Measurements from ENCODE around the gene ST8SIA4. TPM values are rescaled to one million over a fixed set of nuclear protein-coding genes. Genes with fewer than 3 reads are reported as not detected.

ST8SIA4 gene
- total and polyA plus RNA-seq, 4 donors = 0.35 to 4.1 (median 1.6) TPM

- H3K27ac ChIP-seq (ENCODE audit: low read depth in 1 of 2, low read length in 2 of 2) = no peak overlapping the region
- no peak overlapping the region for H3K9ac ChIP-seq (ENCODE audit: low read depth in 1 of 2, low read length in 2 of 2)
- H3K36me3 ChIP-seq (ENCODE audit: control insufficient read depth in 4 of 4, insufficient read depth in 3 of 4, low read depth in 1 of 4, low read length in 3 of 4) = no peaks in the 10 kb centered on the region
- H3K4me1 ChIP-seq (ENCODE audit: control insufficient read depth in 4 of 4, insufficient read depth in 4 of 4, low read length in 3 of 4) = no peaks in the 10 kb centered on the region
- 89% methylated on average over 2 of the region's 2 CpGs for WGBS
- no peak for DNase-seq (ENCODE audit: low spot score)
- H3K27me3 ChIP-seq (ENCODE audit: control insufficient read depth in 4 of 4, insufficient read depth in 4 of 4, low read length in 3 of 4) = no peaks in the 10 kb centered on the region
- TF ChIP-seq YY1 (IDR thresholded peaks at IDR 0.05) (no peak), HNF4A (conservative IDR thresholded peaks at IDR 0.05) (no peak), SP1 (IDR thresholded peaks at IDR 0.05) (no peak), FOXA1 (IDR thresholded peaks at IDR 0.05) (no peak), RAD21 (IDR thresholded peaks at IDR 0.05) (no peak), TAF1 (conservative IDR thresholded peaks at IDR 0.05) (no peak), REST (IDR thresholded peaks at IDR 0.05) (no peak), HNF4G (IDR thresholded peaks at IDR 0.05) (no peak)
- TF ChIP-seq, protein P1, sequence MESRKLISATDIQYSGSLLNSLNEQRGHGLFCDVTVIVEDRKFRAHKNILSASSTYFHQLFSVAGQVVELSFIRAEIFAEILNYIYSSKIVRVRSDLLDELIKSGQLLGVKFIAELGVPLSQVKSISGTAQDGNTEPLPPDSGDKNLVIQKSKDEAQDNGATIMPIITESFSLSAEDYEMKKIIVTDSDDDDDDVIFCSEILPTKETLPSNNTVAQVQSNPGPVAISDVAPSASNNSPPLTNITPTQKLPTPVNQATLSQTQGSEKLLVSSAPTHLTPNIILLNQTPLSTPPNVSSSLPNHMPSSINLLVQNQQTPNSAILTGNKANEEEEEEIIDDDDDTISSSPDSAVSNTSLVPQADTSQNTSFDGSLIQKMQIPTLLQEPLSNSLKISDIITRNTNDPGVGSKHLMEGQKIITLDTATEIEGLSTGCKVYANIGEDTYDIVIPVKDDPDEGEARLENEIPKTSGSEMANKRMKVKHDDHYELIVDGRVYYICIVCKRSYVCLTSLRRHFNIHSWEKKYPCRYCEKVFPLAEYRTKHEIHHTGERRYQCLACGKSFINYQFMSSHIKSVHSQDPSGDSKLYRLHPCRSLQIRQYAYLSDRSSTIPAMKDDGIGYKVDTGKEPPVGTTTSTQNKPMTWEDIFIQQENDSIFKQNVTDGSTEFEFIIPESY (IDR thresholded peaks at IDR 0.05) = no peak
- H3K9me3 ChIP-seq (ENCODE audit: control insufficient read depth in 4 of 4, low read length in 3 of 4) = no peaks in the 10 kb centered on the region
- no peak overlapping the region for H3K4me3 ChIP-seq (ENCODE audit: low read depth in 1 of 3, low read length in 3 of 3)
These were observed 46.6 kb downstream of the ST8SIA4 start for GRCh38 chr5:100856462-100856861.

GRCh38 chr5:100855937-100856430 lies 47.1 kb downstream of the ST8SIA4 start:
- no peaks in the 10 kb centered on the region for H3K9me3 ChIP-seq (ENCODE audit: control insufficient read depth in 4 of 4, low read length in 3 of 4)
- no peak for DNase-seq (ENCODE audit: low spot score)
- H3K27me3 ChIP-seq (ENCODE audit: control insufficient read depth in 4 of 4, insufficient read depth in 4 of 4, low read length in 3 of 4) = no peaks in the 10 kb centered on the region
- TF ChIP-seq, protein P2, sequence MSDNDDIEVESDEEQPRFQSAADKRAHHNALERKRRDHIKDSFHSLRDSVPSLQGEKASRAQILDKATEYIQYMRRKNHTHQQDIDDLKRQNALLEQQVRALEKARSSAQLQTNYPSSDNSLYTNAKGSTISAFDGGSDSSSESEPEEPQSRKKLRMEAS (IDR thresholded peaks at IDR 0.05) = no peak
- TF ChIP-seq JUND (IDR thresholded peaks at IDR 0.05) = no peak
- no peaks in the 10 kb centered on the region for H3K4me1 ChIP-seq (ENCODE audit: control insufficient read depth in 4 of 4, insufficient read depth in 4 of 4, low read length in 3 of 4)
- WGBS = 82% methylated on average over 6 of the region's 6 CpGs
- H3K4me3 ChIP-seq (ENCODE audit: low read depth in 1 of 3, low read length in 3 of 3) = no peak overlapping the region
- H3K9ac ChIP-seq (ENCODE audit: low read depth in 1 of 2, low read length in 2 of 2) = no peak overlapping the region
- no peak overlapping the region for H3K27ac ChIP-seq (ENCODE audit: low read depth in 1 of 2, low read length in 2 of 2)
- H3K36me3 ChIP-seq (ENCODE audit: control insufficient read depth in 4 of 4, insufficient read depth in 3 of 4, low read depth in 1 of 4, low read length in 3 of 4) = no peaks in the 10 kb centered on the region

- Histone ChIP-seq H3K9ac (ENCODE audit: low read depth in 1 of 2, low read length in 2 of 2) (no peak overlapping the region), H3K27me3 (ENCODE audit: control insufficient read depth in 4 of 4, insufficient read depth in 4 of 4, low read length in 3 of 4) (no peaks in the 10 kb centered on the region), H3K36me3 (ENCODE audit: control insufficient read depth in 4 of 4, insufficient read depth in 3 of 4, low read depth in 1 of 4, low read length in 3 of 4) (no peaks in the 10 kb centered on the region), H3K4me3 (ENCODE audit: low read depth in 1 of 3, low read length in 3 of 3) (no peak overlapping the region), H3K27ac (ENCODE audit: low read depth in 1 of 2, low read length in 2 of 2) (no peak overlapping the region), H3K9me3 (ENCODE audit: control insufficient read depth in 4 of 4, low read length in 3 of 4) (no peaks in the 10 kb centered on the region), H3K4me1 (ENCODE audit: control insufficient read depth in 4 of 4, insufficient read depth in 4 of 4, low read length in 3 of 4) (no peaks in the 10 kb centered on the region)
- 82% methylated on average over 1 of the region's 1 CpG for WGBS
- DNase-seq (ENCODE audit: low spot score) = no peak
- TF ChIP-seq FOXA1 (IDR thresholded peaks at IDR 0.05) = no peak
- TF ChIP-seq FOXA2 (IDR thresholded peaks at IDR 0.05) = no peak
- no peak for TF ChIP-seq RXRA (IDR thresholded peaks at IDR 0.05)
- TF ChIP-seq NR2F2 (IDR thresholded peaks at IDR 0.05) = no peak
- TF ChIP-seq REST (IDR thresholded peaks at IDR 0.05) = no peak
- TF ChIP-seq RAD21 (IDR thresholded peaks at IDR 0.05) = no peak
- no peak for TF ChIP-seq HNF4G (IDR thresholded peaks at IDR 0.05)
- no peak for TF ChIP-seq EGR1 (IDR thresholded peaks at IDR 0.05; ENCODE audit: low read depth in 2 of 2)
- no peak for TF ChIP-seq SP1 (IDR thresholded peaks at IDR 0.05)
- no peak for TF ChIP-seq JUND (IDR thresholded peaks at IDR 0.05)
- TF ChIP-seq, protein P1 (IDR thresholded peaks at IDR 0.05) = no peak
- TF ChIP-seq, protein P3, sequence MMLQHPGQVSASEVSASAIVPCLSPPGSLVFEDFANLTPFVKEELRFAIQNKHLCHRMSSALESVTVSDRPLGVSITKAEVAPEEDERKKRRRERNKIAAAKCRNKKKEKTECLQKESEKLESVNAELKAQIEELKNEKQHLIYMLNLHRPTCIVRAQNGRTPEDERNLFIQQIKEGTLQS (IDR thresholded peaks at IDR 0.05) = no peak
- no peak for TF ChIP-seq HNF4A (conservative IDR thresholded peaks at IDR 0.05)
- TF ChIP-seq, protein P2 (IDR thresholded peaks at IDR 0.05) = no peak
These were observed 47.8 kb downstream of the ST8SIA4 start for GRCh38 chr5:100855295-100855694.

All from liver (tissue), 9 donors.